ENCODE results near the gene PHF13. TPM values are rescaled to one million over a fixed set of nuclear protein-coding genes. Genes with fewer than 3 reads are reported as not detected.

PHF13 gene
- total RNA-seq, 1 experiment from 2014 or later = 55.8 TPM

- TF ChIP-seq CTCF (conservative IDR thresholded peaks at IDR 0.05) = no peak
- Histone ChIP-seq H4K20me1 (ENCODE audit: control insufficient read depth, insufficient read depth, insufficient read length) (no peaks in the 10 kb centered on the region), H3K27me3 (ENCODE audit: insufficient read depth, low read length) (no peaks in the 10 kb centered on the region), H3K4ac (ENCODE audit: low read depth, low read length) (no peak overlapping the region), H4K5ac (ENCODE audit: insufficient read length, low read depth, low read length) (no peak overlapping the region), H2BK5ac (ENCODE audit: insufficient read length, low read length) (no peak overlapping the region), H2AFZ (ENCODE audit: low read length) (no peak overlapping the region), H3T11ph (ENCODE audit: low read length) (no peak overlapping the region), H3K27ac (ENCODE audit: insufficient read length, low read depth, low read length) (no peak overlapping the region), H2BK20ac (ENCODE audit: low read depth, low read length, poor library complexity, severe bottlenecking) (no peak overlapping the region), H4K91ac (ENCODE audit: insufficient read length, low read depth, low read length) (no peak overlapping the region), H2BK12ac (ENCODE audit: insufficient read length, low read depth, low read length) (no peak overlapping the region), H2AK5ac (ENCODE audit: insufficient read length, low read length) (no peak overlapping the region), H3K14ac (ENCODE audit: insufficient read depth, low read length) (no peak overlapping the region; the same call in 1 of the 2 replicates), H3K79me2 (ENCODE audit: insufficient read depth, low read length) (no peaks in the 10 kb centered on the region), H3K23ac (ENCODE audit: insufficient read length, low read depth, low read length) (no peak overlapping the region), H3K4me2 (ENCODE audit: insufficient read depth, insufficient read length, low read length) (no peak overlapping the region), H2BK120ac (ENCODE audit: low read depth, low read length, poor library complexity, severe bottlenecking) (no peak overlapping the region), H4K8ac (replicated peaks; ENCODE audit: insufficient read length, low read depth, low read length) (no peak overlapping the region), H2BK15ac (ENCODE audit: low read depth, low read length) (no peak overlapping the region), H3K56ac (ENCODE audit: insufficient read length, low read depth, low read length) (no peak overlapping the region), H3K23me2 (ENCODE audit: insufficient read length, low read depth, low read length, poor library complexity, severe bottlenecking) (no peaks in the 10 kb centered on the region), H3K18ac (ENCODE audit: insufficient read length, low read depth, low read length) (no peak overlapping the region), H3K9me3 (ENCODE audit: control insufficient read depth, low read depth, low read length) (no peaks in the 10 kb centered on the region), H3K79me1 (ENCODE audit: insufficient read depth, low read depth, low read length, poor library complexity, severe bottlenecking) (peaks cover 4% of the 10 kb centered on the region), H3K9ac (ENCODE audit: extremely low read depth, insufficient read length, low read length) (no peak overlapping the region), H3K4me1 (ENCODE audit: insufficient read depth, low read length) (no peaks in the 10 kb centered on the region)
- Mint-ChIP-seq H3K27me3 (ENCODE audit: low read depth) (no peaks in the 10 kb centered on the region), H3K36me3 (ENCODE audit: insufficient read depth in 1 of 3, low read depth in 3 of 3) (peaks cover 9 to 44% (median 30%) of the 10 kb centered on the region in 3 experiments; a peak in 6 of 7 replicates), H3K9me3 (no peaks in the 10 kb centered on the region), H3K4me3 (no peak overlapping the region), H3K27ac (no peak overlapping the region), H3K4me1 (peaks cover under 1 to 3% of the 10 kb centered on the region in 2 experiments)
- no CpG with 5 or more reads among the region's 7 CpGs for WGBS (ENCODE audit: extremely low coverage, insufficient read length, low lambda C conversion rate)
- no peak for DNase-seq
These were observed 27.7 kb upstream of the PHF13 start for GRCh38 chr1:6585841-6586240.
